GM19324 (cell line): ENCODE measurements around the gene GRB7.

Experiments
- ATAC-seq: cut with Tn5 transposase; IDR thresholded peaks from one replicate; pipeline ENCODE4 v1.9.1; 2021; ENCODE audit warnings: mild to moderate bottlenecking, moderate library complexity; ENCODE audit not compliant: unreplicated experiment, low FRiP score

The GRB7 gene

DNA sequence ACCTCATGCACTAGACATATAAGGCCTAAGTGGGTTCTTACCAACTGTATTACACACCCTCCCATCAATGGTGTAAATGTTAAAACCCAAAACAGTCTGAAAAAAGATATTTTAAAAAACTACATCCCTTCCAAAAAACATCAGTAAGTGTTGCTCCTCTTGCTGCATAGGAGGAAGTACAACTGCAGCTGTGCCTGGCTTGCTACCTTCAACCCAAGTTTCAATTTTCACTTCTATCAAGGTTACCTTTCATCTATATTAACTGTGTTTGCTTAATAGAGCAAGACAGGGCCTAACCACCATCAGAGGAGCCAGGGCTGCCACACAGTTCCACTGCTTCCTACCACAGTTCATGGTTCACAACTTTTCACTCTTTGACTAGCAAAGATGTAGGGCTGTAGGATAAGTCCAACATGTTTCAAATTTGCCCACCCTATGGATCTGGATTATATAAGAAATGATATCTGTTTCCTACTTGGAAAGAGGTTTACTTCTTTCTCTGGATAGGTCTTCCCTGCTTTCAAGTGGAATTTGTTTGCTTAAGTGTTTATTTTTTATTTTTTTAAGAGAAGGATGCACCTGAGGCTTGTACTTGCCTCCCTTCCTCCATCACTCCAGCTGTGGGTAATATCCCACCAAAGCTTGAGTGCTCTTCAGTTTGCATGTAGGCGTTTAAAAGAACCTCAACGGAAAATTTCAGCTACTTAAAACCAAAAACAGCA is 56.7 kb downstream of the GRB7 start:
- peak; percentile 72 for ATAC-seq
